SHP77 (cell line): ENCODE results near the gene NRDE2.

Source experiments
- DNase-seq, 2 experiments: peaks; one replicate each; lab custom pipeline; 2025; lab: John Stamatoyannopoulos, UW

NRDE2 gene

DNA sequence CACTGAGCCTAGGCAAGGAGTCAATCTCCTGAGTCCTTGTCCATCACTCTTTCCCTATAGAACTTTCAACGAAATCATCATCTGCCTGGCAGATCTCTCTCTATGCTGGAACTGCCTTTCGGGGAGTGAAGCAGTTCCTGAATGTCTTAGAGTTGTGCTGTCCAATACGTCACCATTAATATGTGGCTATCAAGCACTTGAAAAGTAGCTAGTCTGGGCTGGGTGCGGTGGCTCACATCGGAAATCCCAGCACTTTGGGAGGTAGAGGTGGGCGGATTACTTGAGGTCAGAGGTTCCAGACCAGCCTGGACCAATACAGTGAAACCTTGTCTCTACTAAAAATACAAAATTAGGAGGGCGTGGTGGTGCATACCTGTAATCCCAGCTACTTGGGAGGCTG, 35.1 kb downstream of the NRDE2 start:
- DNase-seq, result no peak

GRCh38 chr14:90295870-90296516, 35.7 kb downstream of the NRDE2 start:
- no peak for DNase-seq

GRCh38 chr14:90294872-90295271, 36.9 kb downstream of the NRDE2 start:
- DNase-seq, result no peak

DNA sequence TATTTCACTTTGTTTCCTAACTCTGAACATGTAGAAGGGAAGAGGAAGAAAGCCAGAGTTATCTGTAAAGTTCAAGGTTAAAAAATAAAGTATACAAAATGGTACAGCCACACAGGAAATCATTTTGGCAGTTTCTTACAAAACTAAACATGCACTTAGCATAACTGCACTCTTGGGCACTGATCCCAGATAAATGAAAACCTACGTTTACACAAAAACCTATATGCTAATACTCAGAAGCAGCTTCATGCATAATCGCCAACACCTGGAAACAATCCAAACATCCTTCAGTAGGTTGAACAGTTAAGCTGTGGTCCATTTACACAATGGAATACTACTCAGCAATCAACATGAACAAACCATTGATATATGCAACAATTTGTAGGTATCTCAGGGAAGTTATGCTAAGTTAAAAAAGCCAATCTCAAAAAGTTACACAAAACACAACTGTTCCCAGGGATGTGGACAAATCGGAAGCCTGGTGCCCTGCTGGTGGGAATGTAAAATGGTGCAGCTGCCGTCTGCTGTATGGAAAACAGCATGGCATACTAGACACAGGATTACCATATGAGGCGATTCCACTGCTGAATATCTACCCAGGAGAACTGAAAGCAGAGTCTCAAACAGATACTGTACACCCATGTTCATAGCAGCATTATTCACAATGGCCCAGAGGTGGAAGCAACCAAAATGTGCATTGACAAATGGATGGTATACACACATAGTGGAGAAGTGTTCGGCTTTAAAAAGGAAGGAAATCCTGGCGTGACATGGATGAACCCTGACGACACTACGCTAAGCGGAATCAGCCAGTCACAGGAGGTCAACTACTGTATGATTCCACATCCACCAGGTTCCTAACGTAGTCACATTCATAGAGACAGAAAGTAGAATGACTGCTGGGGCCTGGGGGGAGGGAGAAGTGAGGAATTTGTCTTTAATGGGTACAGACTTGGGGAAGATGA, 37.7 kb downstream of the NRDE2 start:
- no peak for DNase-seq

DNA sequence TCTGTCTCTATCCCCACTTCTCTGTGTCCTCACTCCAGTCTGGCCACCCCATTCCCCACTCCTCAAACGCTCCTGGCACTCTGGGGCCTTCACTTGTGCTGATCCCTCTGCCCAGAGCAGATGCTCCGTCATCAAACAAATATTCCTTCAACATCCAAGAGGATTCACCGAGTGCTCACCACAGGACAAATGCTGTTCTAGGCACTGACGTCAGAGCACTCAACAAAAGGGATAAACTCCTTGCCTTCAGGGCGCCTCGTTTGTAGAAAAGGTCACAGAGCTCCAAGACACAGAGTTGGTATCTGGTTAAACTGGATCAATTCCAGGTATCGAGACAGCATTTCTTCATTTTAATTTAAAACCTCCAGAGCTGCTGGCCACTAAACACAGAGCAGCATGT, 40.0 kb downstream of the NRDE2 start:
- no peak for DNase-seq

DNA sequence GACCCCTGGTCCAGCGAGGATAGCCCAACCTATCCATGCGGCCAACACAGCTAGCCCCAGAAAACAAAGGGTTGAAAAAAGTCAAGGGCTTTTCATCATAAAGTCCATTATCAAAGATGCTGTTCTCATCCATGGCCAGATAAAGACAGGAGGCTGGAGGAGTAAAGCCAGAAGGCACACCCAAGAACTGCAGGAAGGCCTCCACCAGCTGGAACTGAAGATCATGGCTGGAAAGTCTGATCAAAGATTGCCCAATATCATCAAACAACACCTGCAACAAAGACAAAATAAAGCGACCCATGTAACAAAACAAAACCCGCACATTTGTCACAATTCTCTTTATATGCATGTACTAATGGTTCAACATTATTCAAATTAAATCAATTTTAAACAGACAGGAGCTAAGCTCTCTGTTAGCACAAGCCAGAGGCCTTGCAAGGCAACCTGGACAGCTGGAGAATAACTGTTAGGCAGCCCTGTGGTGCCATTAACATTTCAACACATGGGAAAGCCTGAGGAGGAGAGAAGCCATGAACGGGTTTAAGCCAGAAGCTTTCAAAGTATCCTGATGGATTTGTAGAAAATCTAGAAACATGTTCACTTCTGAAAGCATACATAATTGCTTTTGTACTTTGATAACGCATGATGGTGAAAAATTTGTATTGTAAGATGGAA, 41.3 kb downstream of the NRDE2 start:
- no peak for DNase-seq

- DNase-seq, result no peak
These were observed 42.9 kb downstream of the NRDE2 start for GRCh38 chr14:90288651-90289355.

GRCh38 chr14:90287791-90288190, 44.0 kb downstream of the NRDE2 start:
- DNase-seq, result no peak

DNA sequence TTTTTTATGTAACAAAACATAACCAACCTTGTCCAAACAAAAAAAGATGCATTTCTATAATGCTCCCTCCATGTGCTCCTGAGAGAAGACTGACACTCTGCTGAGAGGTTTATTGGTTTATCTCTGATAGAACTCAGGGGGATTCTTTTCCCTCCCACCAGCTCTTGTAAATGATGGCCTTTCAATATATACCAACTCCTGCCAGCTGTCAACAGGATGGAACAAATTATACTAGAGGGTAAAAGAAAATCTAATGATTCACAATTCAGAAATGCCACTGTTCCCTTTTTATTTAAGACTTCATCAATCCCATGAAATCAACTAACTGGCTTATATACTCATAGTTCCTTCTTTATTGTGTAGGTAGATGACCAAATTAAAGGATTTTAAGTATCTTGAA, 50.0 kb downstream of the NRDE2 start:
- no peak for DNase-seq

DNA sequence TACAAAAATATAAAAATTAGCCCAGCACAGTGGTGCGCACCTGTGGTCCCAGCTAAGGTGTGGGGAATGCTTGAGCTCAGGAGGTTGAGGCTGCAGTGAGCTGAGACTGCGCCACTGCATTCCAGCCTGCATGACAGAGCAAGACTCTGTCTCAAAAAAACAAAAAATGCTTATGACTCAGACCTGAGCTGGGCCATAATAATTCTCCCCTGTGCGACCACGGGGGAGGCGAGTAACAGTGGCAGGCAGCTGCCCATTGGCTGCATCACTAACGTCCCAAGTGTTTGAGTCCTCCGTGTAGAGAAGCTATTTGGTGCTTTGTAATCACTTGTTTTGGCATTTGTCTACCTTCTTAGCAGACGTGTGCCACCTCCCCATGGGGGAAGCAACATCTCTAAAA, 50.5 kb downstream of the NRDE2 start:
- no peak for DNase-seq

DNA sequence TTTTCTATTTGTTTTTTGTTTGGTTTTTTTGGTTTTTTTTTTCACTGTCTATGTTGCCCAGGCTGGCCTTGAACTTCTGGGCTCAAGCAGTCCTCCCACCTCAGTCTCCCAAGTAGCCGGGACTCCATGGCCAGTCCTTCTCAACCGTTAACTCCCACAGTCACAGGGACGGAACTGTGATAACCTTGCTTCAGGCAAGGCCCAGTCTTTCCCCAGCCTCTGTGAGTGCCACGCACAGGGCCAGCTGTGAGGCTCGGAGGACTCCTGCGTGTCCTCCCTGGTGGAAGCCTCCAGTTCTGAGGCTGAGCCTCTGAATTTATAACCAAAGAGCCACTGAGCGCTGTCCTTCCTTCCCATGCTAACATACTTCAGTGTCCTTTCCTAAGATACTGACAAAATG, 51.6 kb downstream of the NRDE2 start:
- no peak for DNase-seq

- DNase-seq, result no peak
These were observed 53.3 kb downstream of the NRDE2 start for GRCh38 chr14:90278199-90279175.

DNA sequence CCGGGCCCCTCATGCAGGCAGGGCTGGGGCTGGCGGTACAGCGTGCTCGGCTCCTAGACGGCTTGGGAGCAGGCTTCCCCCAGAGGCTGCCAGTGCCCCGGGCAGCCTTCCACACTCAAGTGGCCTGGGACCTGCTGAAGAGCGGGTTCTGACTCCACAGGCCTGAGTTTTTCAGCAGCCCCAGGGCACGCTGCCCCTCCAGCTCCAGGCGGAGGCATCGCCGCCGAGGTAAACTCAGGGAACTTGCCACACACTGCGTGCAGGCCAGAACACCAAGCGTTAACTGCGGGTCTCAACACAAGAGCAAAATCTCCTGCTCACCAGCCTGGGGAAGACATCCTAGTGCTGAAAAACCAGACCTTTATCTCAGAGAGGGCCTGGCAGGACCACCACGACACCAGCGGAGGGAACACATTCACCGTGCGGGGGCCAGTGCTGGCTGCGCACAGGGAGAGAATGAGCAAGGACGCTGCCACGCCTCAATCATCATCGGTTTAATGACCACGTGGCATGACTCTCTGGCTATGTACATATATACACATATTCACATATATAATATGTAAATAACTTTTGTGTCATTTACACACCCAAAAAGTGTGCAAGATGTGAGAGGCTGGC, 54.1 kb downstream of the NRDE2 start:
- DNase-seq, result no peak

DNA sequence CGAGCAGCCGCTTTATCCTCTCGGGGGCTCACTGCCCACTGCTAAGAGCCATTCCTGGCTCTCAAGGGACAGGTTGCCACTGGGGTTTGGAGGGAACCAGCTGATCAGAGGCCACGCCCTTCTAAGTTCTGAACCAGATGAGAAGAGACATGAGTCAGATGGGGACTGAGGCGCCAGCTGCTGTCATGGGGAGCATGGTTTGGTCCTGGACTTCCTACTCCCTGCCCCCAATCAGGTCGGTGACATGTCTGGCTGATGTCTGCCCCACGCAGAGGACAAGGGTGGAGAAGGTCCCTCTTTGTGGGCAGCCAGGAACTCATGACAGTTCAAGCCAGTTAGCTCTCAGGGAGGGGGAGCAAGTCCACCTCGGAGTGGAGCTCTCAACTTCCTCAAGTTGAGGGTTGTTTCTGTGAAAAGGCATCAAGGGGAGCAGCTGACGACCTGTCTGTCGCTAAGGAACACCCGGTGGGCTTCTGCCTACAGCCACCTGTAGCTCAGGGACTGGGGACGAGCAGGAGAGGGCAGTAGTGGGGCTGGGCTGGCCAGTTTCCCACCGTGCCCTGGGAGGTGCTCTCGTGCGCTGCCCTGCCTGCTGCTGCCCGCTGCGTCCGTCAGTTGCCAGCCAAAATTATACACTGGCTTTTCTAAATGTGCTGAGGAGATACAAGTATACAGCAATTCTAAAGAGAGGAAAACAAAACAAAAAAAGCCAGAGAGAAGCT, 54.9 kb downstream of the NRDE2 start:
- no peak for DNase-seq

DNA sequence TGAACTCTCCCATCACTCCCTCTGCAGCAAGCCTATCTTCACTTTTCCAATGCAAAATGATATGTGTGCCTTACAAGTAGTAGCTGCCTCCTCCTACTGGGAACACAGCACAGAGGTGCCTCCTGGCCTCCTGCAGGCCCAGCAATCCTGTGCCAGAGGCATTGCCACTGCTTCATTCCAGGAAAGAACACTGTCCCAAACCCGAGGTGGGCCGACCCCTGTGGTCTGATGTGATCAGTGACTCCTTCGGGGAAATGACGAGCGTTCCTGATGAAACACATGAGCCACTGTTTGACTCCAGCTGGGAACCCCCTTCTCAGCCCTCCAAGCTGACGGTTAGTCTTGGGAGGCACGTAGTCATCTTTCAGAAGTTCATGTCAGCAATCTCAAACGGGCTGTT, 55.9 kb downstream of the NRDE2 start:
- DNase-seq, result no peak

DNA sequence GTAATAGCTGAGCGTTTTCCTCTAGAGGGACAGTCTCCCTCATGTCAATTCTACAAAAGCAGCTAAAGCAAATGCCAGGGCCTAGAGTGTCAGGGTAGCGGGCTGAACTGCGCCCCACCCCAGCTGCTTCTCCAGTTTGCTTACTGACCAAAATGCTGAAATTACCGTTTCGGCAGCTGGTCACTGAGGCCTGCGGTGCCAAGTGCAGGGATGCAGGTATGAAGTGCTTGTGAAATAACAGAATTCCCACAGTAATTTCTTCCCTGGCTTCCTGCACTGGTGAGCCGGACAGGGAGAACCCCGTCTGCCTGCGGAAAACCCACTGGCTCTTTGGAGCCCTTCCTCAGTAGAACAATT, 56.3 kb downstream of the NRDE2 start:
- no peak for DNase-seq

- DNase-seq, result no peak
These were observed 56.8 kb downstream of the NRDE2 start for GRCh38 chr14:90274808-90275457.

GRCh38 chr14:90274019-90274418, 57.7 kb downstream of the NRDE2 start:
- DNase-seq, result no peak

DNA sequence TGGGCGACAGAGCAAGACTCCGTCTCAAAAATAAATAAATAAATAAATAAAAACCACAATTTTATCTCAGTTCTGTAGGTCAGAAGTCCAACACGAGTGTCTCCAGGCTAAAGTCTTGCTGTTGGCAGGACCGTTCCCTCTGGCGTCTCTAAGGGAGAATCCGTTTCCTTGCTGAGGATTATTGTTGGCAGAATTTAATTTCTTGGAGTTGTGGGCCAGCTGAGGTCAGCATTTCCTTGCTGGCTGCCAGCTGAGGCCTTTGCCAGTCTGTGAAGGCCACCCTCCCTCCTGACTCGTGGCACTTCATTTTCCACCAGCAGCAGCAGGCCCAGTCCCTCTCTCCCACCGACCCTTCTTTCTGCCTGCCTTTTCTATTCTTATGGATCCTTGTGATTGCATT, 58.2 kb downstream of the NRDE2 start:
- no peak for DNase-seq
